K562 (cell line): ENCODE data around the gene ZNF799. TPM values are rescaled to one million over a fixed set of nuclear protein-coding genes. Genes with fewer than 3 reads are reported as not detected.

Experiments
- ATAC-seq: fragments of 200-7000 bp; cut with Tn5 transposase; 3 replicates; pipeline ENCODE4 v1.9.1; 2020; ENCODE audit warnings: moderate library complexity
- BruUV-seq: library from RNA; stranded (reverse); fragments of 400-500 nt; replicated peaks from 2 replicates; lab custom pipeline; 2021; lab: Mats Ljungman, UMichigan
- CTCF ChIA-PET: fragments of 300-600 bp; formaldehyde crosslinking; extraction: SDS; loops from one replicate; lab custom pipeline; 2021; ENCODE audit warnings: low intra/inter-chr PET ratio; lab: Yijun Ruan, JAX
- POLR2A ChIA-PET: fragments of 300-600, 350-650 bp; sonication (Branson Sonifier 250); formaldehyde crosslinking; extraction: SDS; loops from one replicate; lab custom pipeline; 2021; ENCODE audit warnings: antibody characterized with exemption, inconsistent platforms; lab: Yijun Ruan, JAX
- DNase-seq, 4 experiments: peaks; one replicate each; pipeline versions ENCODE4 v3.0.0 to v3.0.0-alpha.2; 2011 to 2018; ENCODE audit warnings: low spot score in 3 of 4, mixed read lengths in 3 of 4; ENCODE audit errors: extremely low read depth in 1 of 4
- FAIRE-seq: peaks from 2 replicates; lab custom pipeline; 2011; peaks lifted over from hg19 to GRCh38; lab: Jason Lieb, UNC
- H2AFZ ChIP-seq: 2 replicates; pipeline ENCODE4 v1.6.0; 2011; ENCODE audit warnings: low read depth, low read length, control low read depth, inconsistent platforms
- H3K27ac ChIP-seq: fragments of 200-600 bp; 3 replicates; pipeline ENCODE4 v1.8.0; 2011; ENCODE audit warnings: low read depth, mild to moderate bottlenecking, control low read depth, inconsistent platforms, low read length, moderate library complexity, mixed read lengths; ENCODE audit errors: extremely low read depth
- H3K27me3 ChIP-seq, 2 experiments: fragments of 300-600 bp in 1 of 2; 2 replicates in 1 of 2; 3 replicates in 1 of 2; pipeline versions ENCODE4 v1.6.0 to v1.8.0; 2011; ENCODE audit warnings: inconsistent platforms in 2 of 2, low read length in 2 of 2, mild to moderate bottlenecking in 1 of 2, mixed read lengths in 1 of 2, moderate library complexity in 1 of 2; ENCODE audit not compliant: control insufficient read depth in 2 of 2, insufficient read depth in 2 of 2
- H3K36me3 ChIP-seq: fragments of 300-600 bp; 3 replicates; pipeline ENCODE4 v1.8.0; 2011; ENCODE audit warnings: mild to moderate bottlenecking, low read length, inconsistent platforms; ENCODE audit not compliant: control insufficient read depth, insufficient read depth
- H3K4me1 ChIP-seq, 2 experiments: fragments of 200-600 bp in 1 of 2; replicated peaks in 1 of 2; 2 replicates in 1 of 2; 3 replicates in 1 of 2; pipeline versions ENCODE4 v1.5.1 to v1.8.0; 2011; ENCODE audit warnings: inconsistent platforms in 2 of 2, low read length in 2 of 2, mild to moderate bottlenecking in 1 of 2, mixed read lengths in 1 of 2, moderate library complexity in 1 of 2; ENCODE audit not compliant: control insufficient read depth in 2 of 2, insufficient read depth in 2 of 2
- H3K4me2 ChIP-seq: 2 replicates; pipeline ENCODE4 v1.6.1; 2011; ENCODE audit warnings: low read length, control low read depth, inconsistent platforms, mixed read lengths; ENCODE audit not compliant: insufficient read depth
- H3K4me3 ChIP-seq: fragments of 200-600 bp; sonication (generic), shearing (Covaris generic); 2 replicates; pipeline ENCODE4 v1.5.1; 2016; ENCODE audit warnings: control low read depth, inconsistent platforms
- H3K79me2 ChIP-seq: fragments of 200-600 bp; 3 replicates; pipeline ENCODE4 v1.8.0; 2011; ENCODE audit warnings: low read length, inconsistent platforms; ENCODE audit not compliant: control insufficient read depth, insufficient read depth
- H3K9ac ChIP-seq, 2 experiments: 2 replicates each; pipeline versions ENCODE4 v1.6.0 to v1.6.1; 2011; ENCODE audit warnings: low read depth in 2 of 2, low read length in 2 of 2, control low read depth in 1 of 2, inconsistent platforms in 1 of 2, mild to moderate bottlenecking in 1 of 2, mixed read lengths in 1 of 2; ENCODE audit not compliant: insufficient read depth in 1 of 2
- H3K9me1 ChIP-seq: one replicate; pipeline ENCODE4 v1.6.0; 2011; ENCODE audit warnings: inconsistent platforms, mild to moderate bottlenecking, low read length, moderate library complexity; ENCODE audit not compliant: control insufficient read depth, insufficient read depth
- H3K9me3 ChIP-seq: replicated peaks from 2 replicates; pipeline ENCODE4 v1.5.1; 2011; ENCODE audit warnings: low read depth, low read length, inconsistent platforms; ENCODE audit not compliant: control insufficient read depth, insufficient read depth
- H4K20me1 ChIP-seq: replicated peaks from 2 replicates; pipeline ENCODE4 v1.6.1; 2011; ENCODE audit warnings: low read length, inconsistent platforms, mixed read lengths; ENCODE audit not compliant: control insufficient read depth, insufficient read depth
- AFF1 ChIP-seq, 2 experiments: fragments of 450-650 bp; IDR thresholded peaks; 2 replicates each; pipeline ENCODE4 v1.6.1; 2018; ENCODE audit warnings: mild to moderate bottlenecking in 2 of 2, low read depth in 1 of 2; ENCODE audit not compliant: partially characterized antibody in 2 of 2
- BACH1 ChIP-seq: fragments of 200-800 bp; sonication (Bioruptor generic); IDR thresholded peaks from 2 replicates; pipeline ENCODE4 v1.6.1; 2016; ENCODE audit warnings: missing genetic modification characterization, missing compliant biosample characterization
- CBX5 ChIP-seq: IDR thresholded peaks from 2 replicates; pipeline ENCODE4 v1.6.1; 2014; ENCODE audit warnings: low read depth, borderline replicate concordance
- TRIM28 ChIP-seq: fragments of 450-650 bp; IDR thresholded peaks from 2 replicates; pipeline ENCODE4 v1.6.1; 2017
- ZEB2 ChIP-seq: fragments of 450-650 bp; IDR thresholded peaks from 2 replicates; pipeline ENCODE4 v1.6.1; 2016
- ZFPM2 ChIP-seq: fragments of 250-450 bp; sonication (Bioruptor Pico); IDR thresholded peaks from 2 replicates; pipeline ENCODE4 v1.5.1; 2022; ENCODE audit warnings: mild to moderate bottlenecking
- ZHX1 ChIP-seq: fragments of 150-350 bp; conservative IDR thresholded peaks from 2 replicates; pipeline ENCODE4 v1.6.1; 2014; ENCODE audit warnings: low read length
- ZNF274 ChIP-seq: IDR thresholded peaks from 2 replicates; pipeline ENCODE4 v1.6.1; 2011; ENCODE audit warnings: low read depth, mild to moderate bottlenecking, low read length, moderate library complexity, borderline replicate concordance
- ZNF280A ChIP-seq: fragments of 450-650 bp; IDR thresholded peaks from 2 replicates; pipeline ENCODE4 v1.6.1; 2018; ENCODE audit warnings: mild to moderate bottlenecking, low read depth; ENCODE audit not compliant: partially characterized antibody
- ZNF445 ChIP-seq: fragments of 250-450 bp; sonication (Bioruptor Pico); IDR thresholded peaks from 2 replicates; pipeline ENCODE4 v1.4.0; 2020; ENCODE audit warnings: low read depth, mild to moderate bottlenecking, moderate library complexity
- ZNF507 ChIP-seq: conservative IDR thresholded peaks from 2 replicates; pipeline ENCODE4 v1.6.1; 2017; ENCODE audit warnings: missing genetic modification characterization, missing compliant biosample characterization
- ZNF75A ChIP-seq: fragments of 450-650 bp; formaldehyde crosslinking; IDR thresholded peaks from 2 replicates; pipeline ENCODE4 v1.4.0; 2020; ENCODE audit warnings: mild to moderate bottlenecking
- WGBS: fragments of 100-300 bp; shearing (Covaris generic); methylation state at CpG from one replicate; pipeline ENCODE4 v1.1.6; 2016; ENCODE audit warnings: low coverage, mixed read lengths; ENCODE audit not compliant: insufficient coverage; ENCODE audit errors: missing lambda C conversion rate; 5-methylcytosine and 5-hydroxymethylcytosine counted together
- in situ Hi-C: fragments of 300-500 bp; cut with MboI; formaldehyde crosslinking; loops from 4 replicates; pipeline ENCODE4 v1.15.0; 2018; ENCODE audit warnings: inconsistent platforms, mixed read lengths
- intact Hi-C: fragments of 100-400 bp; cut with micrococcal nuclease; formaldehyde crosslinking; loops from 2 replicates; pipeline ENCODE4 v1.14.2; 2022
- polyA plus RNA-seq, 8 experiments: library from polyadenylated mRNA; depleted of rRNA in 4 of 8; stranded (reverse) in 5 of 8; unstranded in 3 of 8; fragments of >200 nt; fragmentation: Nextera tagmentation in 2 of 8; fragmentation: Illumina TruSeq in 1 of 8; extraction: Ambion mirVana in 2 of 8; extraction: Trizol in 1 of 8; gene quantifications; 2 replicates each; pipeline versions ENCODE4 v1.2.1 to v1.2.3, GENCODE V29; 2011 to 2014; ENCODE audit warnings: inconsistent platforms in 1 of 8, missing spikeins in 1 of 8
- total RNA-seq, 7 experiments: library from RNA; depleted of rRNA in 6 of 7; stranded (reverse); fragments of >200 nt in 6 of 7; fragmentation: Illumina TruSeq in 2 of 7; extraction: Trizol in 2 of 7; gene quantifications; 2 replicates each; pipeline versions ENCODE4 v1.2.1 to v1.2.3, GENCODE V29; 2011 to 2021; ENCODE audit warnings: low replicate concordance in 1 of 7

The ZNF799 gene
- total and polyA plus RNA-seq, 9 of the 15 experiments (the other 6 are each of a cell fraction or from before 2014, with no cell fraction given): 0.63 to 5.5 (median 2.9) TPM

DNA sequence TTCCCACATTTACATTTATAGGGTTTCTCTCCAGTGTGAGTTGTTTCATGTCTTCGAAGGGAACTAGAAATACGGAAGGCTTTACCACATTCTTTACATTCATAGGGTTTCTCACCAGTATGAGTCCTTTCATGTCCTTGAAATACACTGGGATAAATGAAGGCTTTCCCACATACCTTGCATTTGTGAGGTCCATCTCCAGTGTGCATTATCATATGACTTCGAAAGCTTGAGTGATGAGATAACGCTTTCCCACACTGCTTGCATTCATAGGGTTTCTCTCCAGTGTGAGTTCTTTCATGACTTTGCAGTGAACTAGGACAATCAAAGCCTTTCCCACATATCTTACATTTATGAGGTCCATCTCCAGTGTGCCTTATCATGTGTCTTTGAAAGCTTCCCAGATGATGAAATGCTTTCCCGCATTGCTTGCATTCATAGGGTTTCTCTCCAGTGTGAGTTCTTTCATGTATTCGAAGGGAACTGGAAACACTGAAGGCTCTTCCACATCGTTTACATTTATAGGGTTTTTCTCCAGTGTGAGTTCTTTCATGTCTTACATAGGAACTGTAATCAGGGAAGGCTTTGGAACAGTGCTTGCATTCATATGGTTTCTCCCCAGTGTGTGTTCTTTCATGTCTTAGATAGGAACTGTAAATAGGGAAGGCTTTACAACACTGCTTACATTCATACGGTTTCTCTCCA lies 50.7 kb downstream of the ZNF799 start:
- BruUV-seq: no TSS peak
- Histone ChIP-seq H3K27me3 (no peaks in the 10 kb centered on the region), H3K4me3 (no peak overlapping the region), H3K36me3 (peaks cover 21% of the 10 kb centered on the region), H3K4me1 (no peaks in the 10 kb centered on the region), H3K4me2 (no peak overlapping the region), H3K79me2 (no peaks in the 10 kb centered on the region; the same call in 2 of the 3 replicates), H3K9me3 (peaks cover 30% of the 10 kb centered on the region), H3K9ac (no peak overlapping the region), H3K27ac (no peak overlapping the region), H2AFZ (no peak overlapping the region), H4K20me1 (no peaks in the 10 kb centered on the region), H3K9me1 (no peaks in the 10 kb centered on the region)
- WGBS: 76% methylated on average over 8 of the region's 8 CpGs
- ATAC-seq (no peak), DNase-seq (no peak), FAIRE-seq (no peak)
- in situ Hi-C loops (no loop called here), intact Hi-C loops (no loop called here)
- CTCF ChIA-PET: no interaction called here
- TF ChIP-seq TRIM28 (peak; percentile 89; the same call in 1 of the 2 replicates), ZFPM2 (no peak), ZNF507 (0 out of 2 replicates have a peak, but pooled peaks have one; percentile 20), BACH1 (tag) (no peak), CBX5 (0 out of 2 replicates have a peak, but pooled peaks have one; percentile 62), ZNF274 (peak; percentile 96), ZNF445 (CRISPR knock-in tag) (0 out of 2 replicates have a peak, but pooled peaks have one; percentile 31), ZNF75A (CRISPR knock-in tag) (peak; percentile 96), ZHX1 (no peak), AFF1 (IDR thresholded peaks at IDR 0.05; ENCODE audit: low read depth in 1 of 2, partially characterized antibody in 2 of 2) (peak in 1 of 2 experiments; percentile 15), ZEB2 (peak; percentile 38; the same call in 1 of the 2 replicates), ZNF280A (peak; percentile 47)
- POLR2A ChIA-PET: no interaction called here
